Smooth muscle cell (in vitro differentiated cells): ENCODE measurements around the gene TRIOBP. TPM values are rescaled to one million over a fixed set of nuclear protein-coding genes. Genes with fewer than 3 reads are reported as not detected.

Experiments used
- DNase-seq: peaks from one replicate; lab custom pipeline; 2025; ENCODE audit not compliant: unreplicated experiment; lab: John Stamatoyannopoulos, UW
- H2AFZ ChIP-seq: fragments of 200-600 bp; sonication (generic); 2 replicates; pipeline ENCODE4 v1.6.0; 2016; ENCODE audit warnings: antibody characterized with exemption, low read depth, mild to moderate bottlenecking
- H3F3A ChIP-seq: fragments of 200-600 bp; sonication (generic); 2 replicates; pipeline ENCODE4 v1.6.0; 2017; ENCODE audit warnings: antibody characterized with exemption, low read depth
- H3K27ac ChIP-seq: fragments of 200-600 bp; sonication (generic); 2 replicates; pipeline ENCODE4 v1.5.1; 2016; ENCODE audit warnings: low read depth, mild to moderate bottlenecking
- H3K27me3 ChIP-seq: fragments of 200-600 bp; sonication (generic); 2 replicates; pipeline ENCODE4 v1.6.1; 2016; ENCODE audit warnings: low read depth, mild to moderate bottlenecking
- H3K36me3 ChIP-seq: fragments of 200-600 bp; sonication (generic); 2 replicates; pipeline ENCODE4 v1.5.1; 2016; ENCODE audit warnings: low read depth
- H3K4me1 ChIP-seq: fragments of 200-600 bp; sonication (generic); 2 replicates; pipeline ENCODE4 v1.5.1; 2016; ENCODE audit warnings: low read depth
- H3K4me2 ChIP-seq: fragments of 200-600 bp; sonication (generic); 2 replicates; pipeline ENCODE4 v1.6.0; 2016; ENCODE audit warnings: mild to moderate bottlenecking
- H3K4me3 ChIP-seq: fragments of 200-600 bp; sonication (generic); 2 replicates; pipeline ENCODE4 v1.5.1; 2016; ENCODE audit warnings: mild to moderate bottlenecking
- H3K79me2 ChIP-seq: fragments of 200-600 bp; sonication (generic); 2 replicates; pipeline ENCODE4 v1.6.0; 2016; ENCODE audit warnings: low read depth, mild to moderate bottlenecking
- H3K9ac ChIP-seq: fragments of 200-600 bp; sonication (generic); 2 replicates; pipeline ENCODE4 v1.6.0; 2016; ENCODE audit warnings: low read depth
- H3K9me3 ChIP-seq: fragments of 200-600 bp; sonication (generic); replicated peaks from 2 replicates; pipeline ENCODE4 v1.5.1; 2016; ENCODE audit warnings: low read depth
- H4K20me1 ChIP-seq: fragments of 200-600 bp; sonication (generic); 2 replicates; pipeline ENCODE4 v1.6.0; 2016; ENCODE audit warnings: low read depth
- CTCF ChIP-seq: fragments of 200-600 bp; sonication (generic); IDR thresholded peaks from 2 replicates; pipeline ENCODE4 v1.5.1; 2017; ENCODE audit warnings: borderline replicate concordance, mild to moderate bottlenecking, antibody characterized with exemption; ENCODE audit not compliant: insufficient read depth, poor library complexity, severe bottlenecking
- WGBS: methylation state at CpG from one replicate; pipeline ENCODE4 v1.1.7; 2016; ENCODE audit warnings: low lambda C conversion rate; 5-methylcytosine and 5-hydroxymethylcytosine counted together
- polyA plus RNA-seq: library from polyadenylated mRNA; unstranded; fragments of >200 nt; fragmentation: Nextera tagmentation; extraction: Ambion mirVana; gene quantifications from 2 replicates; pipeline ENCODE4 v1.2.1, GENCODE V29; 2016
- total RNA-seq: library from RNA; depleted of rRNA; stranded (reverse); fragments of >200 nt; gene quantifications from 2 replicates; pipeline ENCODE4 v1.2.3, GENCODE V29; 2014

Gene TRIOBP
- total and polyA plus RNA-seq, 2 experiments from 2014 or later: 44.6 to 95.8 TPM

- Histone ChIP-seq H3K36me3 (no peaks in the 10 kb centered on the region), H3K4me2 (peak overlapping the region; percentile 97), H3K27me3 (no peaks in the 10 kb centered on the region), H3F3A (peaks cover 45% of the 10 kb centered on the region), H4K20me1 (peaks cover 40% of the 10 kb centered on the region), H3K4me3 (peak overlapping the region; percentile 74), H2AFZ (no peak overlapping the region), H3K9me3 (no peaks in the 10 kb centered on the region), H3K4me1 (peaks cover 3% of the 10 kb centered on the region), H3K79me2 (peaks cover 23% of the 10 kb centered on the region), H3K9ac (peak overlapping the region; percentile 93), H3K27ac (peak overlapping the region; percentile 92)
- no peak for DNase-seq
- WGBS: 21% methylated on average over 10 of the region's 17 CpGs
- no peak for TF ChIP-seq CTCF
These were observed 20.7 kb upstream of the TRIOBP start for GRCh38 chr22:37675930-37676735.

- Histone ChIP-seq H3K79me2 (peaks cover 23% of the 10 kb centered on the region), H3K4me2 (peak overlapping the region; percentile 97), H3K9me3 (no peaks in the 10 kb centered on the region), H3K4me3 (peak overlapping the region; percentile 74), H3K4me1 (peaks cover 3% of the 10 kb centered on the region), H3K27ac (peak overlapping the region; percentile 92), H2AFZ (no peak overlapping the region), H3K9ac (peak overlapping the region; percentile 93), H3K27me3 (no peaks in the 10 kb centered on the region), H4K20me1 (peaks cover 43% of the 10 kb centered on the region), H3F3A (peaks cover 45% of the 10 kb centered on the region), H3K36me3 (no peaks in the 10 kb centered on the region)
- under 1% methylated on average over 17 of the region's 42 CpGs for WGBS
- peak; percentile 80 for DNase-seq
- no peak for TF ChIP-seq CTCF
These were observed 19.9 kb upstream of the TRIOBP start for GRCh38 chr22:37676736-37677492.

GRCh38 chr22:37677493-37677974, 19.3 kb upstream of the TRIOBP start:
- Histone ChIP-seq H3K4me3 (peak overlapping the region; percentile 74), H2AFZ (no peak overlapping the region), H3K79me2 (peaks cover 23% of the 10 kb centered on the region), H3K9me3 (no peaks in the 10 kb centered on the region), H3K4me1 (peaks cover 3% of the 10 kb centered on the region), H3F3A (peaks cover 45% of the 10 kb centered on the region), H3K27ac (peak overlapping the region; percentile 92), H3K27me3 (no peaks in the 10 kb centered on the region), H3K36me3 (no peaks in the 10 kb centered on the region), H3K9ac (peak overlapping the region; percentile 72), H3K4me2 (peak overlapping the region; percentile 97), H4K20me1 (peaks cover 43% of the 10 kb centered on the region)
- no peak for DNase-seq
- no peak for TF ChIP-seq CTCF
- 65% methylated on average over 15 of the region's 15 CpGs for whole genome bisulfite sequencing
